Endothelial cell (in vitro differentiated cells): ENCODE measurements around the gene PFDN4. TPM values are rescaled to one million over a fixed set of nuclear protein-coding genes. Genes with fewer than 3 reads are reported as not detected.
"Not testable (repeated sequence)": the region's sequence is repeated elsewhere in the genome, so short reads cannot be mapped to it uniquely, and the experiment has no call there.

ENCODE experiments used
- DNase-seq: peaks from one replicate; pipeline ENCODE4 v3.0.0; 2021; ENCODE audit warnings: low spot score
- H3K27ac Mint-ChIP-seq: one replicate; pipeline ENCODE4 v1.8.0; 2021; ENCODE audit warnings: mixed read lengths, inconsistent platforms; ENCODE audit not compliant: unreplicated experiment
- H3K27me3 Mint-ChIP-seq: one replicate; pipeline ENCODE4 v1.8.0; 2021; ENCODE audit warnings: mild to moderate bottlenecking, moderate library complexity, mixed read lengths, inconsistent platforms; ENCODE audit not compliant: unreplicated experiment
- H3K36me3 Mint-ChIP-seq: one replicate; pipeline ENCODE4 v1.8.0; 2021; ENCODE audit warnings: mild to moderate bottlenecking, low read depth, mixed read lengths, inconsistent platforms; ENCODE audit not compliant: unreplicated experiment
- H3K4me1 Mint-ChIP-seq: one replicate; pipeline ENCODE4 v1.8.0; 2021; ENCODE audit warnings: mild to moderate bottlenecking, mixed read lengths, inconsistent platforms; ENCODE audit not compliant: unreplicated experiment
- H3K4me3 Mint-ChIP-seq: one replicate; pipeline ENCODE4 v1.8.0; 2021; ENCODE audit warnings: mild to moderate bottlenecking, mixed read lengths, inconsistent platforms; ENCODE audit not compliant: unreplicated experiment
- H3K9me3 Mint-ChIP-seq: one replicate; pipeline ENCODE4 v1.8.0; 2021; ENCODE audit warnings: mixed read lengths, inconsistent platforms; ENCODE audit not compliant: unreplicated experiment
- total RNA-seq: library from RNA; stranded (reverse); fragmentation: NEBNext Ultra II Directional; extraction: Animal tissue kit (Norgen Biotek cat#: 25700); gene quantifications from one replicate; pipeline ENCODE4 v1.2.1, GENCODE V29; 2021; ENCODE audit not compliant: unreplicated experiment
- TF ChIP-seq, protein P1 (sequence below): fragments of 200-600 bp; sonication (generic); IDR thresholded peaks from one replicate; pipeline ENCODE4 v1.5.0; 2021; ENCODE audit warnings: antibody characterized with exemption; ENCODE audit not compliant: unreplicated experiment

PFDN4 gene
- total RNA-seq, 1 donor from 2014 or later = 43.7 TPM

DNA sequence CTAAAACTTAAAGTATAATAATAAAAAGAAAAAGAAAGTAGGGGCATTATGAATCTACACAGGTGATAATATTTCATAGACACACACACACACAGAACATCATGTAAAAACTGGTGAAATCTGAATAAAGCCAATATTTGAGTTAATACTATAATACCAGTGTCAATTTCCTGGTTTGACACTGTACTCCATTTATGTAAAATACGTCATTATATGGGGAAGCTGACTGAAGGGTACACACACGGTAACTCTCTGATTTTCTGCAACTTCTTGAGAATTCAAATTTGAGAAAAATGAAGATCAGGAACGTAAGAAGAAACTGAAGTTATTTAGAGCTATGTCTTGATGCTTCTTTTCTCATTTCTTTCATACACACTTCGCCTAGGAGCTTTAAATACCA is 36.2 kb downstream of the PFDN4 start:
- Mint-ChIP-seq H3K4me3 (no peak overlapping the region), H3K36me3 (no peaks in the 10 kb centered on the region), H3K27me3 (no peaks in the 10 kb centered on the region), H3K27ac (no peak overlapping the region), H3K9me3 (no peaks in the 10 kb centered on the region), H3K4me1 (no peaks in the 10 kb centered on the region)
- TF ChIP-seq, protein P1, sequence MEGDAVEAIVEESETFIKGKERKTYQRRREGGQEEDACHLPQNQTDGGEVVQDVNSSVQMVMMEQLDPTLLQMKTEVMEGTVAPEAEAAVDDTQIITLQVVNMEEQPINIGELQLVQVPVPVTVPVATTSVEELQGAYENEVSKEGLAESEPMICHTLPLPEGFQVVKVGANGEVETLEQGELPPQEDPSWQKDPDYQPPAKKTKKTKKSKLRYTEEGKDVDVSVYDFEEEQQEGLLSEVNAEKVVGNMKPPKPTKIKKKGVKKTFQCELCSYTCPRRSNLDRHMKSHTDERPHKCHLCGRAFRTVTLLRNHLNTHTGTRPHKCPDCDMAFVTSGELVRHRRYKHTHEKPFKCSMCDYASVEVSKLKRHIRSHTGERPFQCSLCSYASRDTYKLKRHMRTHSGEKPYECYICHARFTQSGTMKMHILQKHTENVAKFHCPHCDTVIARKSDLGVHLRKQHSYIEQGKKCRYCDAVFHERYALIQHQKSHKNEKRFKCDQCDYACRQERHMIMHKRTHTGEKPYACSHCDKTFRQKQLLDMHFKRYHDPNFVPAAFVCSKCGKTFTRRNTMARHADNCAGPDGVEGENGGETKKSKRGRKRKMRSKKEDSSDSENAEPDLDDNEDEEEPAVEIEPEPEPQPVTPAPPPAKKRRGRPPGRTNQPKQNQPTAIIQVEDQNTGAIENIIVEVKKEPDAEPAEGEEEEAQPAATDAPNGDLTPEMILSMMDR = no peak
- no peak for DNase-seq

DNA sequence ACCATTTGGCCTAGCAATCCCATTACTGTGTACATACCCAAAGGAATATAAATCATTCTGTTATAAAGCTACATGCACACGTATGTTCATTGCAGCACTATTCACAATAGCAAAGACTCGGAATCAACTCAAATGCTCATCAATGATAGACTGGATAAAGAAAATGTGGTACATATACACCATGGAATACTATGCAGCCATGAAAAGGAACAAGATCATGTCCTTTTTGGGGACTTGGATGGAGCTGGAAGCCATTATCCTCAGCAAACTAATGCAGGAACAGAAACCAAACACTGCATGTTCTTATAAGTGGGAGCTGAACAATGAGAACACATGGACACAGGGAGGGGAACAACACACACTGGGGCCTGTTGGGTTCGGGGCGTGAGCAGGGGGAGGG is 40.8 kb downstream of the PFDN4 start:
- not testable (repeated sequence) for H3K9me3 Mint-ChIP-seq, H3K27me3 Mint-ChIP-seq, DNase-seq, H3K4me3 Mint-ChIP-seq, H3K27ac Mint-ChIP-seq, H3K4me1 Mint-ChIP-seq, H3K36me3 Mint-ChIP-seq

DNA sequence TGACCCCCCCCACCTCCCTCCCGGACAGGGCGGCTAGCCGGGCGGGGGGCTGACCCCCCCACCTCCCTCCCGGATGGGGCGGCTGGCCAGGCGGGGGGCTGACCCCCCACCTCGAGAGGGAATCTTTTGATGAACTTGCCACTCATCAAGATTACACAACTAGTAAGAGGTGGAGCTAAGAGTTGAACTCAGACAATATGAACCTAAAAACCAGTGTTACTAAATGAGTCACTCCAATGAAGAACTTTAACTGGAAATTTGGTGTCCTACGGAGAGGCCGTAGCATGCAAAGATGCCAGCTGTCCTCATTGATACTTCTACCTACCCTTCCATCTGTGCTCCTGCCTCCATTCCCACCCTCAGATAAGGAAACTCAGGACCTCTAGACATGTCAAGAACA is 42.8 kb downstream of the PFDN4 start:
- DNase-seq = no peak
- no peak overlapping the region for H3K27ac Mint-ChIP-seq
- H3K36me3 Mint-ChIP-seq = no peaks in the 10 kb centered on the region
- TF ChIP-seq, protein P1 = no peak
- H3K27me3 Mint-ChIP-seq = no peaks in the 10 kb centered on the region
- no peaks in the 10 kb centered on the region for H3K4me1 Mint-ChIP-seq
- H3K9me3 Mint-ChIP-seq = no peaks in the 10 kb centered on the region
- no peak overlapping the region for H3K4me3 Mint-ChIP-seq

DNA sequence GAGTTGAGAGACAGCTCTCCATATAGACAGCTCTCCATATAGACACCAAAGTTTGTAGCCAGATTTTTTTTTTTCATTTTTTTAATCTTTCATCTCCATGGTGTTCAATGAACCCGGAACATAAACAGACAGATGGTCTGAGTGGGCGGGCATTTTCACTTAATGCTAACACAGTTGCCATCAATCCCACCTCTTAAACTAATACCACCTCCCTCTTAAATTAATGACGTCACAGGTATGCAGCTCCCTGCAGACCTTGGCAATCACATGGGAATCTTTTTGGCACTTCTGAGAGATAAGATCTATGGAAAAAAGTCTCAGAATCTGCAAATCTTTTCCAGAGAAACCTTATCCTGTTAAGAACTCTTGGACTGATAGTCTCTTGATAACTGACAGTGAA is 43.2 kb downstream of the PFDN4 start:
- Mint-ChIP-seq H3K9me3 (no peaks in the 10 kb centered on the region), H3K27ac (no peak overlapping the region), H3K4me1 (no peaks in the 10 kb centered on the region), H3K4me3 (no peak overlapping the region), H3K27me3 (no peaks in the 10 kb centered on the region), H3K36me3 (no peaks in the 10 kb centered on the region)
- DNase-seq = no peak
- TF ChIP-seq, protein P1 = no peak

DNA sequence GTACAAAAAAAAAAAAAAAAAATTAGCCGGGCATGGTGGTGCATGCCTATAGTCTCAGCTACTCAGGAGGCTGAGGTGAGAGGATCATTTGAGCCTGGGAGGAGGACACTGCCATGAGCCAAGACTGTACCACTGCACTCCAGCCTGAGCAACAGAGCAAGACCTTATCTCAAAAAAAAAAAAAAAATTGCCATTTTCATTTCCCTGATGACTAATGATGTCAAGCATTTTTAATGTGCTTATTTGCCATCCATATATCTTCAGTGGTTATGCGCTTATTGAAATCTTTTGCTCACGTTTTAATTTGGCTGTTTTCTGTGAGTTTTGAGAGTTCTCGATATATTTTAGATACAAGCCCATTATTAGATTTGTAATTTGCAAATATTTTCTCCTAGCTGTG is 46.7 kb downstream of the PFDN4 start:
- H3K4me1 Mint-ChIP-seq = no peaks in the 10 kb centered on the region
- H3K27ac Mint-ChIP-seq = no peak overlapping the region
- no peak overlapping the region for H3K4me3 Mint-ChIP-seq
- H3K36me3 Mint-ChIP-seq = no peaks in the 10 kb centered on the region
- TF ChIP-seq, protein P1 = no peak
- DNase-seq = no peak
- no peaks in the 10 kb centered on the region for H3K9me3 Mint-ChIP-seq
- no peaks in the 10 kb centered on the region for H3K27me3 Mint-ChIP-seq

DNA sequence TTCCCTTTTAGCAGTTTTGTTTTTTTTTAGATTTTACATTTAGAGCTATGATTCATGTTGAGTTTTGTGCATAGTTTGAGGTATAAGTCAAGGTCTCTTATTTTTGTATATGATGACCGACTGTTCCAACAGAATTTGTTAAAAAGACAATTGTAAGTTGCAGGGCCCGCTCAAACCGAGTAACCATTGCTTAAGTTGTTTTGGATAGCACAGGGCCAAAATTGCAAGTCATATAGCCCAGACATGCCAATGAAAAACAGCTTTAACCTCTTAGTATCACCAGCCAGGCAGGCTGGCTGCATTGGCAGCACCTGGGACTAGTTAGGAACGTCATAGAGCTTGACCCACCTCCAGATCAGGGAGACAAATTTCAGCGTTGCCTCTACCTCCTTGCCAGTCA is 47.3 kb downstream of the PFDN4 start:
- Mint-ChIP-seq H3K4me3 (no peak overlapping the region), H3K4me1 (no peaks in the 10 kb centered on the region), H3K9me3 (no peaks in the 10 kb centered on the region), H3K27me3 (no peaks in the 10 kb centered on the region), H3K27ac (no peak overlapping the region), H3K36me3 (no peaks in the 10 kb centered on the region)
- no peak for DNase-seq
- TF ChIP-seq, protein P1 = no peak
